Stomach smooth muscle (tissue), 2 donors: ENCODE results near the gene SHROOM2.
"Not testable (repeated sequence)": the region's sequence is repeated elsewhere in the genome, so short reads cannot be mapped to it uniquely, and the experiment has no call there.

Source experiments
- H3K27ac ChIP-seq: one replicate; pipeline ENCODE4 v1.7.0; 2013; ENCODE audit warnings: mild to moderate bottlenecking, low read length, inconsistent platforms
- H3K27me3 ChIP-seq, 2 donors: one replicate each; pipeline ENCODE4 v1.7.0; 2013; ENCODE audit warnings: low read length in 2 of 2; ENCODE audit not compliant: insufficient read depth in 2 of 2, control insufficient read depth in 1 of 2
- H3K36me3 ChIP-seq, 2 donors: one replicate each; pipeline ENCODE4 v1.7.0; 2013; ENCODE audit warnings: low read length in 2 of 2; ENCODE audit not compliant: control insufficient read depth in 2 of 2, insufficient read depth in 2 of 2
- H3K4me1 ChIP-seq: one replicate; pipeline ENCODE4 v1.7.0; 2013; ENCODE audit warnings: low read length; ENCODE audit not compliant: control insufficient read depth, insufficient read depth
- H3K4me3 ChIP-seq, 2 donors: one replicate each; pipeline ENCODE4 v1.7.0; 2013; ENCODE audit warnings: low read length in 2 of 2
- H3K9ac ChIP-seq, 2 donors: one replicate each; pipeline ENCODE4 v1.7.0; 2013; ENCODE audit warnings: low read length in 2 of 2, mild to moderate bottlenecking in 1 of 2
- H3K9me3 ChIP-seq, 2 donors: one replicate each; pipeline ENCODE4 v1.7.0; 2013; ENCODE audit warnings: low read length in 2 of 2; ENCODE audit not compliant: control insufficient read depth in 2 of 2
- donor health status: healthy.
- donor health status: Pancreatic carcinoma.

The SHROOM2 gene

GRCh38 chrX:9809876-9810275 lies 23.6 kb downstream of the SHROOM2 start:
- not testable (repeated sequence) for H3K4me3 ChIP-seq, H3K9me3 ChIP-seq, H3K4me1 ChIP-seq, H3K9ac ChIP-seq, H3K27ac ChIP-seq, H3K36me3 ChIP-seq, H3K27me3 ChIP-seq

GRCh38 chrX:9811086-9811485 lies 24.9 kb downstream of the SHROOM2 start:
- not testable (repeated sequence) for H3K4me1 ChIP-seq, H3K4me3 ChIP-seq, H3K36me3 ChIP-seq, H3K9me3 ChIP-seq, H3K27ac ChIP-seq, H3K27me3 ChIP-seq, H3K9ac ChIP-seq

DNA sequence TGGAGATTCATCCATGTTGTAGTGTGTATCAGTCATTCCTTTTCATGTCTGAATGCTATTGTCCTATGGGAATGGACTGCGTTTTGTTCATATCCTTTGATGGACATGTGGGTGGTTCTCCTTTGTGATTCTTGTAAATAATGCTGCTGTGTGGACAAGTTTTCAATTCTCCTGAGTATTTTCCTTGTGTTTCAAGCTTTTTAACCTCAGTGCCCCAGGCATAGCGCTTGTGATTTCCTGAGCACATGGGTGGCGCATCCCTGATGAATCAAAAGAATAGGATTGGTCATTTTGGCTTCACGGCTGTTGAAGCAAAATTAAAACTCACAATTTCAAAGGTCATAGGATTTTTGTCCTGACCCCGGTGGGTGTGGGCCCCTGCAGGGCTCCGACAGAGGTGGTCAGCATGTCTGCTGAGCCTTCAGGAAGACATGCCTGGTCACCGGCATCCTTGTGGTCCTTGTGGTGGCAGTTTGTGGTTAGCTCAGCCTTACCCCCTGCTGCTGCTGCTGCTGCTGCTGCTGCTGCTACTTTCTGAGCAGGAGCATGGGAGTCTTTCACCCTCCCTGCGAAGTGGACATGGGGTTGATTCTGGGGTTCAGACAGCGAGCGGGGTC lies 30.0 kb downstream of the SHROOM2 start:
- peaks cover 0 to 2% of the 10 kb centered on the region in 2 donors for H3K27me3 ChIP-seq
- H3K36me3 ChIP-seq, result no peaks in the 10 kb centered on the region
- no peak overlapping the region for H3K9ac ChIP-seq
- H3K4me1 ChIP-seq, result no peaks in the 10 kb centered on the region
- H3K4me3 ChIP-seq, result no peak overlapping the region
- no peaks in the 10 kb centered on the region for H3K9me3 ChIP-seq
- no peak overlapping the region for H3K27ac ChIP-seq

- H3K27ac ChIP-seq, result no peak overlapping the region
- peaks cover 0 to 3% of the 10 kb centered on the region in 2 donors for H3K27me3 ChIP-seq
- H3K36me3 ChIP-seq, result no peaks in the 10 kb centered on the region
- H3K9me3 ChIP-seq, result no peaks in the 10 kb centered on the region
- no peak overlapping the region for H3K4me3 ChIP-seq
- no peak overlapping the region for H3K9ac ChIP-seq
- H3K4me1 ChIP-seq, result no peaks in the 10 kb centered on the region
These were observed 35.3 kb downstream of the SHROOM2 start for GRCh38 chrX:9821572-9821971.

- H3K9me3 ChIP-seq, result peaks cover 0 to 4% of the 10 kb centered on the region in 2 donors
- H3K4me1 ChIP-seq, result no peaks in the 10 kb centered on the region
- H3K4me3 ChIP-seq, result no peak overlapping the region
- H3K27ac ChIP-seq, result no peak overlapping the region
- H3K36me3 ChIP-seq, result no peaks in the 10 kb centered on the region
- H3K9ac ChIP-seq, result no peak overlapping the region
- peaks cover 0 to 5% of the 10 kb centered on the region in 2 donors for H3K27me3 ChIP-seq
These were observed 38.3 kb downstream of the SHROOM2 start for GRCh38 chrX:9824554-9824953.

GRCh38 chrX:9825129-9825790 lies 39.0 kb downstream of the SHROOM2 start:
- Histone ChIP-seq H3K9ac (no peak overlapping the region), H3K36me3 (no peaks in the 10 kb centered on the region), H3K9me3 (peaks cover 0 to 5% of the 10 kb centered on the region in 2 donors), H3K4me1 (no peaks in the 10 kb centered on the region), H3K27me3 (peaks cover 0 to 5% of the 10 kb centered on the region in 2 donors), H3K27ac (no peak overlapping the region), H3K4me3 (no peak overlapping the region)

DNA sequence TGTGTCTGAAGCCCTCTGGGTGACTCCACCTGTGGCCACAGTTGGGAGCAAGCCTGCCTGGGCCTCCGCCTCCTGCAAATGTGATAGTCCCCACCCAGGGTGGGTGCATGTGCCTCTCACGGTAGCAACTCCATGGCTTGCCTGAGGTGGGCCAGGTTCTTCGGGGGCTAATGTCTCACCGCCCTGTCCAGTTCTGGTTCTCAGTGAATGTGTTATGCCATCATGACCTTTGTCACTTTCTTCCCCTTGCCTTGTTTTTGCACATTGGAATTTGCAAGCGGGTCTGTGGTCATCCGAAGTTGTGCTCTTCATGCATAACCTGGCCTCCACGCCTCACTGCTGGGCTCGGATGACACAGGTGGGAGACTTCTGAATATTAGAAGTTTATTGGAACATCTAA lies 39.7 kb downstream of the SHROOM2 start:
- H3K27ac ChIP-seq, result no peak overlapping the region
- H3K9me3 ChIP-seq, result peaks cover 0 to 5% of the 10 kb centered on the region in 2 donors
- peaks cover 0 to 5% of the 10 kb centered on the region in 2 donors for H3K27me3 ChIP-seq
- no peak overlapping the region for H3K9ac ChIP-seq
- H3K36me3 ChIP-seq, result no peaks in the 10 kb centered on the region
- H3K4me1 ChIP-seq, result no peaks in the 10 kb centered on the region
- no peak overlapping the region for H3K4me3 ChIP-seq

- peaks cover 0 to 5% of the 10 kb centered on the region in 2 donors for H3K9me3 ChIP-seq
- H3K9ac ChIP-seq, result no peak overlapping the region
- no peaks in the 10 kb centered on the region for H3K36me3 ChIP-seq
- no peak overlapping the region for H3K27ac ChIP-seq
- H3K4me1 ChIP-seq, result no peaks in the 10 kb centered on the region
- no peak overlapping the region for H3K4me3 ChIP-seq
- peaks cover 0 to 9% of the 10 kb centered on the region in 2 donors for H3K27me3 ChIP-seq
These were observed 43.4 kb downstream of the SHROOM2 start for GRCh38 chrX:9829308-9830267.

DNA sequence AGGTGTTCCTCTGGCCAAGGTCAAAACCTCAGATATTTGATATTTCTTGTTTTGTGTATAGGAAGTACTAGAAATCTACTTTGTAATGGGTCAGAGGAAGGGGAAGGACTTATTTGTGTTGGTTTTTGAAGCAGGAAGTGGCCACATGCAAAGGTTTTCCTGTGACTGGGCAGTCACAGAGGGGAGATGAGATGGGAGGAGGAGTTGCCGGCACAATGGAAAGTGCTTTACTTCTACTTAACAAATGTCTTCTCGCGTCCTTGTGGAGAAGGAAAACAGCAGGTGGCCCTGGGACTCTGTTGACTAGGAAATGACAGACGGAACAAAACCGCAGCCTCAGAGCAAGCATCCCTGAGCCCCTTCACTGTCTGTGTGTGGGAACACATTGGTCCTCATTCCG lies 46.6 kb downstream of the SHROOM2 start:
- no peak overlapping the region for H3K9ac ChIP-seq
- peaks cover 0 to 5% of the 10 kb centered on the region in 2 donors for H3K9me3 ChIP-seq
- H3K4me3 ChIP-seq, result no peak overlapping the region
- no peaks in the 10 kb centered on the region for H3K4me1 ChIP-seq
- no peak overlapping the region for H3K27ac ChIP-seq
- peaks cover 0 to 6% of the 10 kb centered on the region in 2 donors for H3K27me3 ChIP-seq
- H3K36me3 ChIP-seq, result no peaks in the 10 kb centered on the region

- Histone ChIP-seq H3K4me3 (no peak overlapping the region), H3K27ac (no peak overlapping the region), H3K27me3 (peaks cover 0 to 12% of the 10 kb centered on the region in 2 donors), H3K9me3 (no peaks in the 10 kb centered on the region), H3K9ac (no peak overlapping the region), H3K4me1 (no peaks in the 10 kb centered on the region), H3K36me3 (no peaks in the 10 kb centered on the region)
These were observed 49.5 kb downstream of the SHROOM2 start for GRCh38 chrX:9835585-9836210.
